Cardiac muscle cell (in vitro differentiated cells and primary cell): ENCODE measurements around the gene JPH2. TPM values are rescaled to one million over a fixed set of nuclear protein-coding genes. Genes with fewer than 3 reads are reported as not detected.

Experiments used
- DNase-seq, 2 donors: peaks; one replicate each; pipeline versions ENCODE4 v3.0.0 to v3.0.0-alpha.2; 2010 to 2017; ENCODE audit warnings: low read depth in 1 of 2, low spot score in 1 of 2
- H3K27ac ChIP-seq: fragments of 200-600 bp; sonication (generic); 2 replicates; pipeline ENCODE4 v1.5.1; 2016
- H3K27me3 ChIP-seq: fragments of 200-600 bp; sonication (generic); 2 replicates; pipeline ENCODE4 v1.6.0; 2016; ENCODE audit warnings: control low read depth
- H3K36me3 ChIP-seq: fragments of 200-600 bp; sonication (generic); 2 replicates; pipeline ENCODE4 v1.5.1; 2016; ENCODE audit warnings: control low read depth
- H3K4me1 ChIP-seq: fragments of 200-600 bp; sonication (generic); 2 replicates; pipeline ENCODE4 v1.8.1; 2017; ENCODE audit warnings: low read depth, mild to moderate bottlenecking, mixed run types
- H3K4me3 ChIP-seq: fragments of 200-600 bp; sonication (generic); 2 replicates; pipeline ENCODE4 v1.5.1; 2016; ENCODE audit warnings: mild to moderate bottlenecking
- H3K9me3 ChIP-seq: fragments of 200-600 bp; sonication (generic); 2 replicates; pipeline ENCODE4 v1.5.1; 2017; ENCODE audit warnings: low read depth, mild to moderate bottlenecking, control low read depth
- CTCF ChIP-seq: IDR thresholded peaks from 2 replicates; pipeline ENCODE4 v1.5.1; 2012; ENCODE audit warnings: low read depth, mild to moderate bottlenecking, low read length
- polyA plus RNA-seq: library from polyadenylated mRNA; unstranded; fragments of >200 nt; fragmentation: Nextera tagmentation; extraction: Ambion mirVana; gene quantifications from 2 replicates; pipeline ENCODE4 v1.2.1, GENCODE V29; 2016
- total RNA-seq: library from RNA; depleted of rRNA; stranded (reverse); fragments of >200 nt; gene quantifications from 2 replicates; pipeline ENCODE4 v1.2.3, GENCODE V29; 2016

The JPH2 gene
- total and polyA plus RNA-seq, 2 experiments from 2014 or later: 97.2 to 205 TPM

- Histone ChIP-seq H3K27ac (peak overlapping the region; percentile 97), H3K4me3 (no peak overlapping the region), H3K4me1 (peaks cover 37% of the 10 kb centered on the region), H3K9me3 (no peaks in the 10 kb centered on the region), H3K36me3 (no peaks in the 10 kb centered on the region), H3K27me3 (no peaks in the 10 kb centered on the region)
- no peak for DNase-seq
- TF ChIP-seq CTCF: no peak
Measured at GRCh38 chr20:44166008-44166407, 21.0 kb downstream of the JPH2 start.

- Histone ChIP-seq H3K9me3 (no peaks in the 10 kb centered on the region), H3K36me3 (peaks cover 30% of the 10 kb centered on the region), H3K4me3 (no peak overlapping the region), H3K4me1 (peaks cover 9% of the 10 kb centered on the region), H3K27ac (no peak overlapping the region), H3K27me3 (no peaks in the 10 kb centered on the region)
- TF ChIP-seq CTCF: no peak
- DNase-seq: no peak
Measured at GRCh38 chr20:44160133-44160532, 26.9 kb downstream of the JPH2 start.

GRCh38 chr20:44159711-44160110 is 27.3 kb downstream of the JPH2 start:
- H3K36me3 ChIP-seq: peaks cover 30% of the 10 kb centered on the region
- no peak overlapping the region for H3K4me3 ChIP-seq
- H3K4me1 ChIP-seq: peaks cover 9% of the 10 kb centered on the region
- H3K27me3 ChIP-seq: no peaks in the 10 kb centered on the region
- no peaks in the 10 kb centered on the region for H3K9me3 ChIP-seq
- no peak for DNase-seq
- H3K27ac ChIP-seq: no peak overlapping the region
- TF ChIP-seq CTCF: no peak

GRCh38 chr20:44159125-44159524 is 27.9 kb downstream of the JPH2 start:
- peak overlapping the region; percentile 79 for H3K27ac ChIP-seq
- H3K9me3 ChIP-seq: no peaks in the 10 kb centered on the region
- TF ChIP-seq CTCF: no peak
- H3K4me1 ChIP-seq: peaks cover 3% of the 10 kb centered on the region
- H3K4me3 ChIP-seq: no peak overlapping the region
- peaks cover 33% of the 10 kb centered on the region for H3K36me3 ChIP-seq
- no peaks in the 10 kb centered on the region for H3K27me3 ChIP-seq
- DNase-seq: no peak

- H3K27me3 ChIP-seq: no peaks in the 10 kb centered on the region
- peaks cover 33% of the 10 kb centered on the region for H3K36me3 ChIP-seq
- H3K27ac ChIP-seq: peak overlapping the region; percentile 79
- H3K4me1 ChIP-seq: peaks cover 3% of the 10 kb centered on the region
- H3K9me3 ChIP-seq: no peaks in the 10 kb centered on the region
- TF ChIP-seq CTCF: no peak
- DNase-seq: no peak
- H3K4me3 ChIP-seq: no peak overlapping the region
Measured at GRCh38 chr20:44157061-44157460, 29.9 kb downstream of the JPH2 start.

GRCh38 chr20:44154521-44155001 is 32.4 kb downstream of the JPH2 start:
- Histone ChIP-seq H3K27me3 (no peaks in the 10 kb centered on the region), H3K9me3 (no peaks in the 10 kb centered on the region), H3K4me1 (peaks cover 10% of the 10 kb centered on the region), H3K36me3 (peaks cover 27% of the 10 kb centered on the region), H3K4me3 (no peak overlapping the region), H3K27ac (peak overlapping the region; percentile 87)
- TF ChIP-seq CTCF: no peak
- DNase-seq: no peak
